Stimulated activated CD8-positive, alpha-beta memory T cell treated with anti-CD3 and anti-CD28 coated beads, Interleukin-15, amount 100 ng/mL, for 48 hours (primary cell): ENCODE data around the gene TINCR.
"Not testable (repeated sequence)": the region's sequence is repeated elsewhere in the genome, so short reads cannot be mapped to it uniquely, and the experiment has no call there.

Experiments used
- DNase-seq, 2 donors: peaks; one replicate each; pipeline ENCODE4 v3.0.0-alpha.2; 2020; ENCODE audit warnings: low read depth in 2 of 2

TINCR gene

DNA sequence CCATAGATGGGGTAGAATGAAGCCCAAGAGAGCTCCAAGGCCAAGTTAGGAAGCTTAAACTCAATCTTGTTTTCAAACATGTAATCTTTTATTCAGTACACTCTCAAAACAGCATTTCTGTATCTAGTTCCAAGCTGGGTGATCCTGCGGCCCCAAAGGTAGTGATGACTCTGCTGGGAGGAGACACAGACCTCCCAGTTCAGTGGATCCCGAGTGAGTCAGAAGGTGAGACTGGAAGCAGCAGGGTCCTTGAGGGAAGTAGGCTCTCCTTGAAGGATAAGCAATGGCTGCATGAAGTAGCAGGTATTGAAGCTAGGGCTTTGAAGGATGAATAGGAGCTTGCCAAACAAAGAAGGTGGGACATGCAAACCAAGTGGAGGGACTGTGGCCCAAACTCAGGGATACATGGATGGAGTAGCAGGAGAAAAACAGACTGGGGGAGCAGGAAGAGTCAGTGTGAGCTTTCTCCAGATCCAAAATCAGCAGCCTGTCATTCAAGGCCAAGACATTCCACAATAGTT is 9.6 kb downstream of the TINCR start:
- DNase-seq, result no peak

DNA sequence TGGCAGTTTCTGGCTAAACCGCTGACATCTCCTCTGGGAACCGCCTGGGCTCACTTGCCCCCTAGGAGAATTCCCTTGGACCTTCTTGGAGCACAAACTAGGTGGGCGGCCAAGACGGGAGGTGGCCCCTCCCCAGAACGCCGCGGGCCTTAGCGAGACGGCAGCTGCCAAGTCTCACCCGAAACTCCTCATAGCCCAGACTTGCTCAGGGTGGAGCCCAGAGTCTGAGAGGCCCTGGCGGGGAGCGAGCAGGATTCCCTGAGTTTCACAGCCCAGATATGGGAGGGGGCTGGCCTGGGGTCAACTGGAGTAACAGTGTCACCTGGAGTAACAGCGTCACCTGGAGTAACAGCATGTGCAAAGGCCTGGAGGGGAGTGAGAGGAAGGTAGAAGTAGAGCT is 10.1 kb downstream of the TINCR start:
- no peak for DNase-seq

DNA sequence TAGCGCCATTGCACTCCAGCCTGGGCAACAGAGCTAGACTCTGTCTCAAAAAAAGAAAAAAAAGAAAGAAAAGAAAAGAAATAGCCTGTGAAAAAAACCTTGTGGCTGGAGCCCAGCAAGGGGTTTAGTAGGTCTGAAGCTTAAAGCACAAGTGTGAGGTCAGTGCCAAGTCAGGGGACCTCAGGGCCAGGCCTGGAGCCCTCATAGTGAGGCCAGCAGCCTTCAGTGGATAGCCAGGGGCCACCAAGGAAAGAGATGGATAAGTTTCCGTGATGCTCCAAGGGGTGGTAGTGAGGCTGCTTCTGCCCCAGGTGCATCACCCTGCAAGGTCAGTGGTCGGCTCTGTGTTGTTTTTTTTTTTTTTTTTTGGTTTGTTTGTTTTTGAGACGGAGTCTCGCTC is 12.9 kb downstream of the TINCR start:
- no peak for DNase-seq

DNA sequence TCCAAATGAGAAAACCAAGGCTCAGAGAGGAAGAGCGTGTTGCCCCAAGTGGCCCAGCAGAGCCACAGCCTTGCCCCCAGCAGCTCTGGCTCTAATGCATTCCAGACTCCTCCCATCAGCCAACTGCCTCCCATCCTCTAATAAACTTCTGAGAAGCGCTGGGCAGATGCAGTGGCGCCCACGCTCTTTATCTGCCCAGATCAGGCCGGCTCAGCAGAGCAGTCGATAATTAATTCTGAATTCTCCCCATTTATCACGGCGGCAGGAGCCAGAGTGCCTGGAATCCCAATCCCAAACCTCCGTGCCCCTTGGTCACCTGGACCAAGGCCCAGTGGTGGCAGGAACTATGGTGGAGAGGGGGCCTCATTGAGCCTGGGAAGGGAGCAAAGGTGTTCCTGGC is 13.9 kb downstream of the TINCR start:
- DNase-seq, result no peak

GRCh38 chr19:5547881-5548280 is 19.9 kb downstream of the TINCR start:
- DNase-seq, result no peak

DNA sequence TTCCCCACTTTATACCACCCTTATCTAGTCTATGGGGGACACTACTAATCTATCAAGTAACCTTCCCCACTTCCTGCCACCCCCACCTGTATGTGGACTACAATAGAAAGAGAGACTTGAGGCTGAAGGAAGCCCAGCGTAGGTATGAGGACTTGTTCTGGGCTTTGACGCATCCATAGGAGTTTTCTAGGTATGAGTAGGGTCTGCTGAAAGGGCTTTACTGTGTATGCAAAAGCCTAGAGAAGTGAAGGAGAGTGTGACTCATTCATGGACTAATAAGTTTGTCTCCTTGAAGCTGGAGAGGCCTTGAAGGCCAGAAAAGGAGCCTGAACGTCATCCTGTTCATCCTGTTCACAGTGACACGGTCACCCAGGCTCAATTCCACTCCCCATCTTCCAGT is 21.8 kb downstream of the TINCR start:
- no peak for DNase-seq

- no peak for DNase-seq
These were observed 22.7 kb downstream of the TINCR start for GRCh38 chr19:5545051-5545450.

DNA sequence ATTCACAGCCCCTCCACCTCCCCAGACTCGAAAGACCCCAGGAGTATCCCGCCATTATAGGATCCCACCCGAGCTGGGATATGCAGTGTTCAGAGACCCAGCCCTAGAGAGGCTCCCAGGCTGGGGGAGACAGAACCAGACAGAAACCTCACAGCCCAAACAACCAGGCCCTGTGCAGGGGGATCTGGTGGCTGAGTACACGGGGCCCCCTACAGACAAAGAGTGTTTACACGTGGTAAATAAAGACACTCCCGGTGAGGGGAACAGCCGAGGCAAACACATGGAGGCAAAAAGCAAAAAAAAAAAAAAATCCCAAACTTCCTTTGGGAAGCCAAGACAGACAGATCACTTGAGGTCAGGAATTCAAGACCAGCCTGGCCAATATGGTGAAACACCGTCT is 25.1 kb downstream of the TINCR start:
- no peak for DNase-seq

DNA sequence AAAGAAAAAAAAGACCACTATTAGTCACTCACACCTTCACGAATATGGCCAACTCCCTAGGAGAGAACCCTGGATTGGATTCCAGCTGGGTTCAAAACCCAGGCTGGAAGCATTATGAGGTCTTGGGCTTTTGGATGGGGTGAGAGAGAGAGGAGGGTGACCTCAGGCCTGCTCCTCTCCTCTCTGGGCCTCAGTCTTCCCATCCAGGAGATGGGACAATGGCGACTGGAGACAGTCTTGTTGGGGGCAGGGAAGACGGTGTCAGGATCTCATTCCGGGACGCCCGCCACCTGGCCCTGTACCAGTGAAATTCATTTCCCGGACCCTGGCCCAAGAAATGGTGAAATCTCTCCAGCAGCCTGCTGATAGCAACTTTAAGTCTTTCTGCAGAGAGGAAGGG is 26.3 kb downstream of the TINCR start:
- no peak for DNase-seq

GRCh38 chr19:5540208-5540607 is 27.5 kb downstream of the TINCR start:
- DNase-seq, result no peak

GRCh38 chr19:5537870-5538269 is 29.9 kb downstream of the TINCR start:
- no peak for DNase-seq

DNA sequence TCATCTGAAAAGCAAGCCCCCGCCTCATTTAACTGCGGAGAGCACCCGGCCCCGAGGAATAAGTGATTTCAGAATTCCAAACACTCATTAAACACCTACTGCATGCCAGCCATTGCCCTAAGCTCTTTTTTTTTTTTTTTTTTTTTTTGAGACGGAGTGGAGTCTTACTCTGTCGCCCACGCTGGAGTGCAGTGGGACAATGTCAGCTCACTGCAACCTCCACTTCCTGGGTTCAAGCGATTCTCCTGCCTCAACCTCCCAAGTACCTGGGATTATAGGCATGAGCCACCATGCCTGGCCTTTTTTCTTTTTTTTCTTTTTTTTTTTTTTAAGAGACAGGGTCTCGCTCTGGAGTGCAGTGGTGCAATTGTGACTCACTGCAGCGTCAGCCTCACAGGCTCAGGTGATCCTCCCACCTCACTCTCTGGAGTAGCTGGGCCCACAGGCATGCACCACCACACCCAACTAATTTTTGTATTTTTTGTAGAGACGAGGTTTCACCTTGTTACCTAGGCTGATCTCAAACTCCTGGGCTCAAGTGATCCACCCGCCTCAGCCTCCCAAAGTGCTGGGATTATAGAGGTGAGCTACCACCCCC is 30.7 kb downstream of the TINCR start:
- not testable (repeated sequence) for DNase-seq

DNA sequence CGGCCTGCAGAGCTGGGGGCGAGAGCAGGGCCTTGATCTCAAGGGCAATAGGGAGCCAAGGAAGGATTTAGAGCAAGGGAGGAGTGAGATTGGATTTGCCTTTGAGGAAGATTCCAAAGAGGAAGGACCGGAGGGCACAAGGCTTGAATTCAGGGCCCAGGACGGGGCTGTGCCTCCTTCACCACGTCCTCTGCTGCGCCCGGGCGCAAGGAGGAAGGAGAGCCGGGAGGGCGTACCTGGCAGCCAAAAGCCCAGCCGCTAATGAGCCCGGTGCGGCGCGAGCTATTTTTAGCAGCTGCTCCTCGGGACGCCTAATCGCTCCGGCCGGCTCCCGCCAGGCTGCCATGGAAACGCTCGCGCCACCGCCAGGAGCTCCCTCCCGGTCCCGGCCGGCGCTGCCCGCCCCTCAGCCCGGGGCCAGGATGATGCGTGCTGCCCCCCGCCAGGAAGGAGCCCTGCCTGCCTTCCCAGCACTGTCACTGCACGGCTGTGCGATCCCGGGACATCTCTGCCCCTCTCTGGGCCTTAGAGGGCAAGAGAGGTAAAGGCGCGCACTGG is 31.3 kb downstream of the TINCR start:
- DNase-seq, result no peak

DNA sequence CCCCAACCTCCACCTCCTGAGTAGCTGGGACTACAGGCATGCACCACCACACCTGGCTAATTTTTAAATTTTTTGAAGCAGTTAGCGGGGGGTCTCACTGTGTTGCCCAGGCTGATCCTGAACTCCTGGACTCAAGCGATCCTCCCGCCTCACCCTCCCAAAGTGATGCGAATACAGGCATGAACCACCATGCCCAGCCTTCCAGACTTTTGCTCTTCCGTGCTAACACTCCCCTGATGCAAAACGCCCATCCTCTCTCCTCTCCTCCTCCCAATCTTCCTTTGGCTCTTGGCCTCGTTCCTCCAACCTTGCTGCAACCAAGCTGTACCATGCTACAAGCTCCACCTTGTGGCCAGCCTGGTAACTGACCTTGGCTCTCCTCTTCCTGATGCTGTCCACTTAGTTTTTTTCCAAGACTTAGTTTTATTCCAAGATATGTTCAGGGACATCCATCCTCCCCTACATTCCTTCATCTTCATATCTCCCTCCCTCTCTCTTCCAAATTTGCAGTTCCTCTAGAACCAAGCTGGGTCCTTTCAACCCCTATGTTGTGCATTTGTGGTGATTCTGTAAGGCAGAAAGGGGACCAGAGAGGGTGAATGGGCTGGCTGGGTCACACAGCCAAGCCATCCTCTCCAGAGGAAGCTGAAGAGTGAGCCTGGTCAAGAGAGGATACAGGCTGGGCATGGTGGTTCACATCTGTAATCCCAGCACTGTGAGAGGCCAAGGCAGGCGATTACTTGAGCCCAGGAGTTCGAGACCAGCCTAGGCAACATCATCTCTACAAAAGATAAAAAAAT is 32.8 kb downstream of the TINCR start:
- no peak for DNase-seq

DNA sequence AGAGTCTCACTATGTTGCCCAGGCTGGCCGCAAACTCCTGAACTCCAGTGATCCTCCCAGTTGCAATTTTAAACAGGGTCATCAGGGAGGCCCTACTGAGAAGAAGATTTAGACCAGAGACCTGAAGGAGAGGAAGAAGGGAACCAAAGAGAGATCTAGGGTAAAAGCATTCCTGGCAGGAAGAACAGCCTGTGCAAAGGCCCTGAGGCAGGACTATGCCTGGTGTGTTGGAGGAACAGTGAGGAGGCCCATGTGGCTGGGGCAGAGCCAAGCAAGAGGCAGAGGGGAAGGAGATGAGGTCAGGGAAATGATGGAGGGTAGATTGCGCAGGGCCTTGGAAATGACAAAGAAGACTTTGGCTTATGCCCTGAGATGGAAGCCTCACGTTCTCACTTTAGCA is 34.5 kb downstream of the TINCR start:
- no peak for DNase-seq

DNA sequence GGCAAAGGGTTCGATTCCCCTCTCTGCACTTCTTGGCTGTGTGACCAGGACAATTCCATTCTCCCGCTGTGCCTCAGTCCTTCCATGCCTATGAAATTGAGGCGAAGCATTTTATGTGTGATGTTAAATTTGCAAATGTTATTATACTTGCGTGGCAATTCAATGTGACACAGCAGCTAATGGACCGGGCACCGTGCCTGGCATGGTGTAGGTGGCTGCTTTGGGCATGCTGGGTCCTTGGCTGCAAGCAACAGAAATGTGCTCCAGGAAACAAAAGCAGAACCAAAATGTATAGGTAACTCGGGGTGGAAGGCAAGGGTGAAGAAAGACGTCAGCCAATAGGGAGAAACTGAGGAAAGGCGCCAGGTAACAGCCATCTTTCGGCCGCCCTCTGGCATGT is 37.1 kb downstream of the TINCR start:
- DNase-seq, result no peak

- DNase-seq, result no peak
These were observed 41.1 kb downstream of the TINCR start for GRCh38 chr19:5526691-5527090.

DNA sequence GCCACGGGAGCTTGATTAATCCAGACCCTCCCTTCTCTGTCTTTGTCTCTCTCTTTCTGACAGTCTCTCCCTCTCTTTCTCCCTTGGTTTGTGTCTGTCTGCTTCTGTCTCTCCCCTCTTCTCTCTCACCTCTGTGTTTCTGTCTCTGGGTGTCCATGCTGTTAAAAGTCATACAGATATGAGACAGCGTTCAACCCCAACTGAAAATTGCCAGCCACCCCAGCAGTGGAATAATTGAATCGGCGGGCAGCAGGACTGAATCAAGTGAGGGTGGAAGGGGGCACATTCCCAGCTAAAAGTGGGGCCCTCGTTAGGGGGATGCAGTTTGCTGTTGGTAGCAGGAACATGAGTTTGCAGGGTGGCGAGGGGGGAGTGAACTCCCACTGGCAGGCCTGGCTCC is 43.7 kb downstream of the TINCR start:
- DNase-seq, result no peak

DNA sequence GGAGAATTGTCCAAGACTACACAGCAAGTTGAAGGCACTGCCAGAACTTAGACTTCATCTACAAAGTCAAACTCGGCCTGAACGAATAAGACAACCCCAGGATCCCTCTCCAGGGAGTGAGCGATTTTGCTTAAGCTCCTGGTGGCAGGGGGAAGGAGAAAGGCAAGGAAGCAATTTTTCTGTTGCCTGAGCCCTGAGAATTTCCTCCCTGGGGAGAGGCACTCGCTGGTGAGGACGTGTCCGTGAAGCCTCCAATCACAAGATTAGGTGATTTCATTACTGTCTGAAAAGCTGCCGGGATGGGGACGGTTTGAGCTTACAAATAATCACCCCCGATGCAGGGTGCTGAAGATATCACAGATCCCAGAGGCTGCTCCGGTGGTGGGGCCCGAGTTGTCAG is 45.6 kb downstream of the TINCR start:
- DNase-seq, result no peak

DNA sequence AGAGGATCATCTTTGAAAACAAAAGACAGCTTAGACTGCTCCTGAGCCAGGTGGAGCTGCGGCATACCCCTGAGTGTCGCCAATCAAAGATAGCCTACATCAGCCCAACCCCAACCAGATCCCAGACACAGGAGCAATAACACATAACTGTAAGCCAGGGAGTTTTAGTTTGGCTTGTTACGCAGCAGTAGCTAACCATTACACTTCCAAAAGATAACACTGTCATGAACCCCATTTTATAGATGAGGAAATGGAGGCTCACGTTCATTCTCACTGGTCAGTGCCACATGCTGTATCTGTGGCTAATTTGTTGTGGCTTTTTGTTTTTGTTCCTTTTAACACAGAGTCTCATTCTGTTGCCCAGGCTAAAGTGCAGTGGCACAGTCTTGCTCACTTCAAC is 47.3 kb downstream of the TINCR start:
- no peak for DNase-seq

DNA sequence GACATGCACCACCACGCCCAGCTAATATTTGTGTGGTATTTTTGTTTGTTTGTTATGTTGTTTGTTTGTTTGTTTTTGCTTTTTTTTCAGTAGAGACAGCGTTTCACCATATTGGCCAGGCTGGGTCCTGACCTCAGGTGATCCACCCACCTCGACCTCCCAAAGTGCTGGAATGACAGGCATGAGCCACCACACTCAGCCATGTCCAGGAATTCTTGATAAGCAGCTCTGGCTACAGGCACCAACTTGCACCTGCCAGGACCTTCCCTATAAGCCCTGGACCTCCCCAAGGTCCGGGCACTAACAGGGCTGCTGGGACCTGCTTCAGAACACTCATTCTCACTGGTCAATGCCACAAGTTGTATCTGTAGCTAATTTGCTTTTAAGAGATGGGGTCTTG is 48.7 kb downstream of the TINCR start:
- no peak for DNase-seq

DNA sequence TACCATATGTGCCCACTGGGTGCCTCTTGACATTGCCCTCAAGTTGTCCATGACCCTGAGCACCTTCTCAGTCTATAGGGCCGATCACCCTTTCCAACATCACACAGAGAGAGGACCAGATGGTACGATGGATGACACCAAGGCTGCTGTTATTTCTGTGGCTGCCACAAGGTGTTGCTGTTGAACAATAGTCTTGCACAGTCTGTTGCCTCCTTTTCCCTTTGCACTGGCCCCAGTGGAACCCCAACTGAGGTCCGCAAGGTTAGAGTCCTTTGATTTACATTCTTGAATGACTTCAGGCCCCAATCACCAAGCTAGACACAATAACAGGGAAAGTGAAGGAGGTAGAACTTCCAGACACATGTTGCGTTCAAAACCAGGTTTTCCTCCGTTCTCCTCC is 52.0 kb downstream of the TINCR start:
- no peak for DNase-seq

GRCh38 chr19:5514001-5514400 is 53.8 kb downstream of the TINCR start:
- no peak for DNase-seq
